KMS-11 (cell line): Measurements from ENCODE around the gene SLCO1C1.

Experiments
- H2AFZ ChIP-seq: fragments of 200-600 bp; sonication (generic); 2 replicates; pipeline ENCODE4 v1.6.1; 2016; ENCODE audit warnings: antibody characterized with exemption, mixed run types, low read depth
- H3K27ac ChIP-seq: fragments of 200-600 bp; sonication (generic); 2 replicates; pipeline ENCODE4 v1.6.1; 2016; ENCODE audit warnings: mild to moderate bottlenecking, mixed run types
- H3K27me3 ChIP-seq: fragments of 200-600 bp; sonication (generic); 2 replicates; pipeline ENCODE4 v1.6.1; 2017; ENCODE audit warnings: mild to moderate bottlenecking, low read depth, mixed run types, moderate library complexity; ENCODE audit not compliant: insufficient read depth
- H3K36me3 ChIP-seq: fragments of 200-600 bp; sonication (generic); 2 replicates; pipeline ENCODE4 v1.6.1; 2017; ENCODE audit warnings: mild to moderate bottlenecking, mixed run types; ENCODE audit not compliant: insufficient read depth
- H3K4me1 ChIP-seq: fragments of 200-600 bp; sonication (generic); 2 replicates; pipeline ENCODE4 v1.6.1; 2016; ENCODE audit warnings: mild to moderate bottlenecking, low read depth, mixed run types; ENCODE audit not compliant: poor library complexity, severe bottlenecking
- H3K4me2 ChIP-seq: fragments of 200-600 bp; sonication (generic); 2 replicates; pipeline ENCODE4 v1.7.0; 2016; ENCODE audit warnings: mild to moderate bottlenecking, mixed run types
- H3K4me3 ChIP-seq: fragments of 200-600 bp; sonication (generic); IDR thresholded peaks from 2 replicates; pipeline ENCODE4 v1.6.1; 2017; ENCODE audit warnings: low read depth, low read length, mixed read lengths; ENCODE audit not compliant: insufficient read depth
- H3K79me2 ChIP-seq: fragments of 200-600 bp; sonication (generic); 2 replicates; pipeline ENCODE4 v1.6.1; 2016; ENCODE audit warnings: low read depth, mixed run types; ENCODE audit not compliant: insufficient read depth
- H3K9ac ChIP-seq: fragments of 200-600 bp; sonication (generic); 2 replicates; pipeline ENCODE4 v1.6.1; 2016; ENCODE audit warnings: mild to moderate bottlenecking, mixed run types
- H4K20me1 ChIP-seq: fragments of 200-600 bp; sonication (generic); 2 replicates; pipeline ENCODE4 v1.6.1; 2016; ENCODE audit warnings: mild to moderate bottlenecking, mixed run types; ENCODE audit not compliant: insufficient read depth
- TF ChIP-seq, protein P1 (sequence below): fragments of 200-600 bp; sonication (generic); conservative IDR thresholded peaks from 2 replicates; pipeline ENCODE4 v1.6.1; 2017; ENCODE audit warnings: low read depth, mild to moderate bottlenecking, antibody characterized with exemption, low read length, moderate library complexity, mixed read lengths

The SLCO1C1 gene

DNA sequence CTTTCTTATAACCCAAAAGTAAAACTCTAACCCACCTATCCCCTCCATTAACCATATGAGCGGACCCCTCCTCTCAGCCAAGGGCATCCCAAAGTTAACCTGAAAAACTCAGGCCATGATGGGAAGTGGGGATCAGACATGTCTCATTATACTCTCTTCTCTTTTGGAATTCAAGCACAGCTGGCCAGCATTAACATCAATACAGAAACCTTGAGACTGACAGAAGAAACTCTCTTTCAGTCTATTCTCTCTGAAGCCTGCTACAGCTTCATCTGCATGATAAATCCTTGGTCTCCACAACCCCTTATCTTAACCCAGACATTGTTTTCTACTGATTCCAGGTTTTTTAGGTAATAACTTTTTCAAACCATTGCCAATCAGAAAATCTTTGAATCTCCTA is 97.8 kb downstream of the SLCO1C1 start:
- Histone ChIP-seq H3K36me3 (no peaks in the 10 kb centered on the region), H3K4me3 (no peak overlapping the region), H4K20me1 (no peaks in the 10 kb centered on the region), H3K9ac (no peak overlapping the region), H3K79me2 (no peaks in the 10 kb centered on the region), H3K4me1 (no peaks in the 10 kb centered on the region), H2AFZ (no peak overlapping the region), H3K4me2 (no peak overlapping the region), H3K27ac (no peak overlapping the region), H3K27me3 (no peaks in the 10 kb centered on the region)
- TF ChIP-seq, protein P1, sequence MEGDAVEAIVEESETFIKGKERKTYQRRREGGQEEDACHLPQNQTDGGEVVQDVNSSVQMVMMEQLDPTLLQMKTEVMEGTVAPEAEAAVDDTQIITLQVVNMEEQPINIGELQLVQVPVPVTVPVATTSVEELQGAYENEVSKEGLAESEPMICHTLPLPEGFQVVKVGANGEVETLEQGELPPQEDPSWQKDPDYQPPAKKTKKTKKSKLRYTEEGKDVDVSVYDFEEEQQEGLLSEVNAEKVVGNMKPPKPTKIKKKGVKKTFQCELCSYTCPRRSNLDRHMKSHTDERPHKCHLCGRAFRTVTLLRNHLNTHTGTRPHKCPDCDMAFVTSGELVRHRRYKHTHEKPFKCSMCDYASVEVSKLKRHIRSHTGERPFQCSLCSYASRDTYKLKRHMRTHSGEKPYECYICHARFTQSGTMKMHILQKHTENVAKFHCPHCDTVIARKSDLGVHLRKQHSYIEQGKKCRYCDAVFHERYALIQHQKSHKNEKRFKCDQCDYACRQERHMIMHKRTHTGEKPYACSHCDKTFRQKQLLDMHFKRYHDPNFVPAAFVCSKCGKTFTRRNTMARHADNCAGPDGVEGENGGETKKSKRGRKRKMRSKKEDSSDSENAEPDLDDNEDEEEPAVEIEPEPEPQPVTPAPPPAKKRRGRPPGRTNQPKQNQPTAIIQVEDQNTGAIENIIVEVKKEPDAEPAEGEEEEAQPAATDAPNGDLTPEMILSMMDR, result no peak

DNA sequence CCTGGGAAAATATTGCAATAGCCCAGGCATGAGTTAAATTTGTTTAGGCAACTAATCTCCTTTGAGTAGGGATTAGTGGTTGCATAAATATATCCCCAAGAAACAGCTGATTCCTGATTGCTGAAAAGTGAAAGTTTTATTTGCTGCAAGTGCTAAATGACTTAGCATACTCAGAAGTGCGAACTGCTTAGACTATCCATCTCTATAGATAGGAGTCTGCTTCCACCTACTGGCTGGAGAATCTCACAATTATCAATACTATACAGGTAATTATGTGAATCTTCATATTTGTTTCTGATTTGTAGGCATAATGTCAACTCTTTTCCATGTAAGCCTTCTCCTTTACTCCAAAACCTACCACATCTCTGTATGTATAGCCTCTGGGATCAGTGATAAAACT is 103.4 kb downstream of the SLCO1C1 start:
- Histone ChIP-seq H3K36me3 (no peaks in the 10 kb centered on the region), H2AFZ (no peak overlapping the region), H4K20me1 (no peaks in the 10 kb centered on the region), H3K27me3 (no peaks in the 10 kb centered on the region), H3K4me2 (no peak overlapping the region), H3K79me2 (no peaks in the 10 kb centered on the region), H3K9ac (no peak overlapping the region), H3K4me3 (no peak overlapping the region), H3K27ac (no peak overlapping the region), H3K4me1 (no peaks in the 10 kb centered on the region)
- TF ChIP-seq, protein P1, result peak; percentile 33; the same call in 1 of the 2 replicates

DNA sequence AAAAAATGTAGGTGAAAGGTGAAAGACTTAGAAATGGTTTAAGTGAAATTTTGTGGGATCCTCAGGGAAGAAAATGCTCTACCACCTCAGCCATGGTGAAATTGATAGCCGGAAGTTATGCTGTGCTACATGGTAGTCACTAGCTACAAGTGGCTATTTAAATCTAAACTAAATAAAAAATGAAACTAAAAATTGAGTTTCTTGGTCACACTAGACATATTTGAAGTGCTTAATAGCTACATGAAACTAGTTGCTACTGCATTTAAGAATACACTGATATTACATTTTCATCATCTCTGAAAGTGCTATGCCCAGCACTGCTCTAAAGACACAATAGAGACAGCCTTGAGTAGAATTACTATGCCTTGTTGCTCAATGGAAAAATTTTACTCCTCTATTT is 105.0 kb downstream of the SLCO1C1 start:
- no peak overlapping the region for H3K4me3 ChIP-seq
- no peak overlapping the region for H3K4me2 ChIP-seq
- no peaks in the 10 kb centered on the region for H3K79me2 ChIP-seq
- no peaks in the 10 kb centered on the region for H4K20me1 ChIP-seq
- TF ChIP-seq, protein P1, result no peak
- H3K4me1 ChIP-seq, result no peaks in the 10 kb centered on the region
- H3K27ac ChIP-seq, result no peak overlapping the region
- H3K9ac ChIP-seq, result no peak overlapping the region
- H2AFZ ChIP-seq, result no peak overlapping the region
- no peaks in the 10 kb centered on the region for H3K27me3 ChIP-seq
- no peaks in the 10 kb centered on the region for H3K36me3 ChIP-seq

DNA sequence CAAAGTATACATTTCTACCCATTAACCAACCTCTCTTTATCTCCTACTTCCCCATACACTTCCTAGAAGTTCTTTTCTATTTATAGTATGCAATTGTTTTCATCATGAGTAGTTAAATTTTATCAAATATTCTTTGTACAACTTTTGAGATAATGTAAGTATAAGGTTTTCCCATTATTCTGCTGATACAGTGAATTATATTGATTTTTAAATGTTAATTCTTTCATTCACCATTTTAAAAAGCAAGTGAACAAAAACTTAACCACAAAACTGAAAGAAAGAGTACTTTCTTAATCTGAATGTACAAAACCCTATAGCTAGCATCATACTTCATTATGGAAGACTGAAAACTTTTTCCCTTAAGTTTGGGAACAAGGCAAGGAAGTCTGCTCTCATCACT is 105.9 kb downstream of the SLCO1C1 start:
- H3K4me2 ChIP-seq, result no peak overlapping the region
- no peak overlapping the region for H3K27ac ChIP-seq
- H3K27me3 ChIP-seq, result no peaks in the 10 kb centered on the region
- H2AFZ ChIP-seq, result no peak overlapping the region
- TF ChIP-seq, protein P1, result no peak
- H3K36me3 ChIP-seq, result no peaks in the 10 kb centered on the region
- no peaks in the 10 kb centered on the region for H3K79me2 ChIP-seq
- no peak overlapping the region for H3K4me3 ChIP-seq
- H3K4me1 ChIP-seq, result no peaks in the 10 kb centered on the region
- no peak overlapping the region for H3K9ac ChIP-seq
- H4K20me1 ChIP-seq, result no peaks in the 10 kb centered on the region
